AG04450 (cell line): ENCODE measurements around the gene SUMO3. TPM values are rescaled to one million over a fixed set of nuclear protein-coding genes. Genes with fewer than 3 reads are reported as not detected.
A peak's percentile ranks its signal among the peaks of the same experiment; 100 is the strongest.

Source experiments
- CTCF ChIA-PET: fragments of 300-600, 350-600 bp; formaldehyde crosslinking; extraction: SDS; loops from one replicate; lab custom pipeline; 2022; ENCODE audit warnings: antibody characterized with exemption, inconsistent platforms; lab: Charles Lee
- POLR2A ChIA-PET: fragments of 350-600 bp; formaldehyde crosslinking; extraction: SDS; loops from one replicate; lab custom pipeline; 2021; ENCODE audit warnings: antibody characterized with exemption, inconsistent platforms; lab: Yijun Ruan, JAX
- DNase-seq: peaks from one replicate; pipeline ENCODE4 v3.0.0-alpha.2; 2011; ENCODE audit warnings: low read depth, low spot score
- H3K27ac ChIP-seq: one replicate; pipeline ENCODE4 v1.5.1; 2012; ENCODE audit warnings: low read depth, low read length, control low read depth
- H3K27me3 ChIP-seq: one replicate; pipeline ENCODE4 v1.6.0; 2012; ENCODE audit warnings: low read length; ENCODE audit not compliant: control insufficient read depth, insufficient read depth
- H3K4me3 ChIP-seq: 2 replicates; pipeline ENCODE4 v1.5.1; 2011; ENCODE audit warnings: mild to moderate bottlenecking, low read depth, low read length, control low read depth
- H3K9me3 ChIP-seq: 2 replicates; pipeline ENCODE4 v1.5.1; 2012; ENCODE audit warnings: low read length; ENCODE audit not compliant: control insufficient read depth, insufficient read depth
- polyA plus RNA-seq: library from polyadenylated mRNA; depleted of rRNA; stranded (reverse); fragments of >200 nt; gene quantifications from 2 replicates; pipeline ENCODE4 v1.2.3, GENCODE V29; 2011
- TF ChIP-seq, protein P1 (sequence below): IDR thresholded peaks from 2 replicates; pipeline ENCODE4 v1.5.1; 2011; ENCODE audit warnings: low read depth, low read length, control low read depth, inconsistent platforms

The SUMO3 gene
- polyA plus RNA-seq, 1 experiment: 134 TPM

DNA sequence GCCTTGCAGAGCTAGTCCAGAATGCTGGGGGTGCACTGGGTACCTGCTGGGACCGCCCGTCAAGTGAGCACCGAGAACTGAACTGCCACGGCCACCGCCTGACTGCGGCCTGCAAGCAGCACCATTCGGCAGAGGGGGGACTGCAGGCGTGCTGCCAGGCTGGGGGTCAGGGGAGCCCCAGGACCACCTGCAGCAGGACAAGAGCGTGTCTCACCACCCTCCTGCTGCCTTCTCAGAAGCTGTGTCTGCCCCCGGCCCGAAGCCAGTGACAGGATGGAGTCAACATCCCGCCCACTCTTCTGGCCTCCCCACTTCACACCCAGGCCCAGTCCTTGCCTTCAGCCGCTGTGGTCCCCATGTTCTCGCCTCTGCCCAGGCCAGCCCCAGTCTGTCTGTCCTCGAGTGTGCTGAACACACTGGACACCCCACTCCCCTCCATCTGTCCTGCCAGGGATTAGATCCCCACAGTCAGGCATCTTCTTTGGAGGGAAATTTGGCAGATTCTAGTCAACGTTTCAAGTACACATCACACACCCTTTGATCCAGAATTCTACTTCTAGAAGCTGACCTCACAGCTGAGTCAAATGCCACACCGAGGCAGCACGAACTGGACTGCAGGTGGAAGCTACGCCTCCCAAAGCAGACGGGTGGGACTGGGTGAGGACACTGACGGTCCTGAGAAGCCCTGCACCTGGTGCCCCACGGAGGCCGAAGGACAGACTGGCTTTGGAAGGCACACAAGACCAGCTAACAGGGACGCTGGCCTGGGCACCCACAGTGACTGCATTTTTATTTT lies 29.6 kb upstream of the SUMO3 start:
- no peak overlapping the region for H3K27ac ChIP-seq
- peaks cover 15% of the 10 kb centered on the region for H3K27me3 ChIP-seq
- TF ChIP-seq, protein P1, sequence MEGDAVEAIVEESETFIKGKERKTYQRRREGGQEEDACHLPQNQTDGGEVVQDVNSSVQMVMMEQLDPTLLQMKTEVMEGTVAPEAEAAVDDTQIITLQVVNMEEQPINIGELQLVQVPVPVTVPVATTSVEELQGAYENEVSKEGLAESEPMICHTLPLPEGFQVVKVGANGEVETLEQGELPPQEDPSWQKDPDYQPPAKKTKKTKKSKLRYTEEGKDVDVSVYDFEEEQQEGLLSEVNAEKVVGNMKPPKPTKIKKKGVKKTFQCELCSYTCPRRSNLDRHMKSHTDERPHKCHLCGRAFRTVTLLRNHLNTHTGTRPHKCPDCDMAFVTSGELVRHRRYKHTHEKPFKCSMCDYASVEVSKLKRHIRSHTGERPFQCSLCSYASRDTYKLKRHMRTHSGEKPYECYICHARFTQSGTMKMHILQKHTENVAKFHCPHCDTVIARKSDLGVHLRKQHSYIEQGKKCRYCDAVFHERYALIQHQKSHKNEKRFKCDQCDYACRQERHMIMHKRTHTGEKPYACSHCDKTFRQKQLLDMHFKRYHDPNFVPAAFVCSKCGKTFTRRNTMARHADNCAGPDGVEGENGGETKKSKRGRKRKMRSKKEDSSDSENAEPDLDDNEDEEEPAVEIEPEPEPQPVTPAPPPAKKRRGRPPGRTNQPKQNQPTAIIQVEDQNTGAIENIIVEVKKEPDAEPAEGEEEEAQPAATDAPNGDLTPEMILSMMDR: no peak
- H3K4me3 ChIP-seq: no peak overlapping the region
- CTCF ChIA-PET: no interaction called here
- no peak for DNase-seq
- POLR2A ChIA-PET: no interaction called here
- no peaks in the 10 kb centered on the region; the same call in 1 of the 2 replicates for H3K9me3 ChIP-seq

DNA sequence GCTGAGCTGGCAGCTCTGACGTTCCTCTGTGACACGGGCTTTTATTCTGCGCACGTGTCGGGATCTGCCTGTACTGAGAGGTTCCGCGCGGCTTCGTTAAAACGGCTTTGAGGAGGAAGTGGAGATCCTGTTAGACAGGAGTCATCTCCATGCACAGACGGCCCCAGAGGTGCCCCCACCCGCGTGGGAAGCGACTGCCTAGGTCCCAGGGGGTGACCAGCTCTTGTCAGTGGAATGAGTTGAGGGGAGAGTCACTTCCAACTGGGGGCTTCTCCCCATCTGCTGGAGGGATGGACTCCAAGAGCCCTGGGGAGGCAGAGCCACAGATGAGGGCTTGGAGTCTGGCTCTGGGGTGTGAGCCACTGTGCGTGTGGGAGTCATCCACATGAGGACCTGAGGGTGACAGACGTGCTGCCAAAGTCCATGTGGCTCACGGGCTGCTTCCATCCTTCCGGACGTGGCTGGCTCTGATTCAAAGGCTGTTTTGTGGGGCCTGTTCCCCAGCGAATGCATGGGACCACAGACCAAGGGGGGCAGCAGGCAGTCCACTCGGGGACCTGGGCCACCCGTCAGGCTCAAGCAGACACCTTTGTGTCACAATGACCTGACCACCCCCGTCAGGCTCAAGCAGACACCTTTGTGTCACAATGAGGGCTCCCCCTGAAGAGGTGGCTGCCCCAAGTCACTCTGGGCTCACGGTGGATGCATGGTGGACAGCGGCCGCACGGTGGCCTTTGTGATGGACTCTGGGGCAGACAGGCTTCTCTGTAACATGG lies 28.8 kb upstream of the SUMO3 start:
- Histone ChIP-seq H3K27me3 (peaks cover 20% of the 10 kb centered on the region), H3K9me3 (no peaks in the 10 kb centered on the region; the same call in 1 of the 2 replicates), H3K27ac (peak overlapping the region; percentile 21), H3K4me3 (no peak overlapping the region)
- DNase-seq: no peak
- TF ChIP-seq, protein P1: no peak
- ChIA-PET CTCF (interaction anchor here (0.6 to 1.0 kb wide), 4 partner anchors 11 to 86 kb away, joined by 3 to 5 read pairs (median 4); no protein-coding TSS in a partner anchor), POLR2A (no interaction called here)

DNA sequence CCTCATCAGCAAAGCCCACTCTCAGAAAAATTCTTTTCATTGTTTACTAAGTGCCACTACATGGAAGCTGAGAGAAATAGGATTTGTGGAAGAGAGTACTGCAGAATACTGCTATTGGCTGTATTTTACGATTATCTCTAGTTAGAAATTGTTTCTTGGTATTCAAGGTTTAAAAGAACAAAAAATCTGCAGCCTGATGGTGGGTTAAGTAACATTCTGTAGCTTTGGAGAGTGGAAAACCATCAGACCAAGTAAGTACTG lies 28.3 kb upstream of the SUMO3 start:
- no peak for DNase-seq
- H3K27ac ChIP-seq: no peak overlapping the region
- peak overlapping the region; percentile 49 for H3K4me3 ChIP-seq
- no peaks in the 10 kb centered on the region; the same call in 1 of the 2 replicates for H3K9me3 ChIP-seq
- TF ChIP-seq, protein P1: no peak
- CTCF ChIA-PET: interaction anchor here (0.6 to 1.0 kb wide), 3 partner anchors 12 to 46 kb away, joined by 3 to 4 read pairs (median 3); no protein-coding TSS in a partner anchor
- H3K27me3 ChIP-seq: peaks cover 25% of the 10 kb centered on the region
- POLR2A ChIA-PET: no interaction called here

DNA sequence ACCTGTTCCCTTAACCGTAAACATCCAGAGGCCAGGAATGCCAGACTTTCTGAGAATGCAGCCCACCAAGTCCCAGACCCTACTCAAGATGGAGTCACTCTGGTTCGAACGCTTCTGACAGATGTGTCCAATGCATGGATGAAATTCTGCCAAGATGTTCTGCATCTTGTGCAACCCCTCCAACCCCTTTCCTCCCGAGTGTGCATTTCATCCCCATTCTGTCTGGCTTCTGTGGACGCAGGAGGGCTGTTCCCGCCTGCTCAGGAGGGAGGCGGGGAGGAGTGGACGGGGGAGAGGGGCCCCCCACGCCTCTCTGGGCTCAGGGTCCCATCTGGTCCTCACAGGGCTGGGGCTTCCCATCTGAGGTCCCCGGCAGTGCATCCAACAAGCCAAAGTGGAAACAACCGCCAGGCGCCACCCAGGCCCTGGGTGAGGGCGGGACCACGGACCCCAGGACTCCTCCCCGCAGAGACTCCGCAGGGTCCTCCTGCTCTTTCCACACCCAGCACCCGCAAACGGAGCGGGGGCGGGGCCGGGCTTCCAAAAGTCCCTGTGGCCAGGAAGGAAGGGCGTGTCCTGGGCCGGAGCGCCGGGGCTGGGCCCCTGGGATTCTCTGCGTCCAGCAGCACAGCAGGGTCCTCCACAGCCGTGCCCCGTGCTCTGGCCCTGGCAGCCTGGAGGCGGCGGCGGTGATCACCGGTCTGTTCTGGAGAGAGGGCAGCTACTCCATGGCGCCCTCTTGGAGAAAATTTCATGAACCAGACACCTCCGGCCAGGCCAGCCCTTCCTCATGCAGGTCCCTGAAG lies 27.8 kb upstream of the SUMO3 start:
- ChIA-PET POLR2A (no interaction called here), CTCF (interaction anchor here (0.6 to 1.0 kb wide), 4 partner anchors 12 to 47 kb away, joined by 3 to 4 read pairs (median 3); no protein-coding TSS in a partner anchor)
- Histone ChIP-seq H3K27ac (no peak overlapping the region), H3K4me3 (peak overlapping the region; percentile 49), H3K27me3 (peaks cover 28% of the 10 kb centered on the region), H3K9me3 (no peaks in the 10 kb centered on the region; the same call in 1 of the 2 replicates)
- TF ChIP-seq, protein P1: peak; percentile 44
- DNase-seq: no peak
